C4-2B (cell line): ENCODE data around the gene DDX27.

Experiments
- ZFX ChIP-seq: fragments of 450-650 bp; IDR thresholded peaks from 2 replicates; pipeline ENCODE4 v1.6.1; 2017
- TF ChIP-seq, protein P1 (sequence below): fragments of 450-650 bp; conservative IDR thresholded peaks from 2 replicates; pipeline ENCODE4 v1.5.1; 2017; ENCODE audit warnings: mild to moderate bottlenecking

DNA sequence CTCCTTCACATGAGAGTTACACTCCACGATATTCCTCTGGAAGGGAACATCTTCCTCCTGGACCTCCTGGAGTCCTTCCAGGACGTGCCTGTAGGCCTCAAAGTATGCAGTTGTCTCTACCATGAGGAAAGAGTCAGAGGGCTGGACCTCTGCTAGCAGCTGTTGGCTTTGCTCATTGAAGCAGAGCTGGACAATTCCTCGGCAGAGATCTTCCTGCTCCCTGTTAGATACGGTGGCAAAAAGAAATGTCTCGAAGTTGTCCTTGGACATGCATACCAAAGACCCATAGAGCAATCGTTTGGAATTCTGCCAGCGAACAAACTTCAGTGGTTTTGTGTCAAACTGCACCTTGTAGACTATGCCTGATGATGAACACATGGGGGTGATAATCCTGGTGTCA lies 51.0 kb downstream of the DDX27 start:
- TF ChIP-seq, protein P1, sequence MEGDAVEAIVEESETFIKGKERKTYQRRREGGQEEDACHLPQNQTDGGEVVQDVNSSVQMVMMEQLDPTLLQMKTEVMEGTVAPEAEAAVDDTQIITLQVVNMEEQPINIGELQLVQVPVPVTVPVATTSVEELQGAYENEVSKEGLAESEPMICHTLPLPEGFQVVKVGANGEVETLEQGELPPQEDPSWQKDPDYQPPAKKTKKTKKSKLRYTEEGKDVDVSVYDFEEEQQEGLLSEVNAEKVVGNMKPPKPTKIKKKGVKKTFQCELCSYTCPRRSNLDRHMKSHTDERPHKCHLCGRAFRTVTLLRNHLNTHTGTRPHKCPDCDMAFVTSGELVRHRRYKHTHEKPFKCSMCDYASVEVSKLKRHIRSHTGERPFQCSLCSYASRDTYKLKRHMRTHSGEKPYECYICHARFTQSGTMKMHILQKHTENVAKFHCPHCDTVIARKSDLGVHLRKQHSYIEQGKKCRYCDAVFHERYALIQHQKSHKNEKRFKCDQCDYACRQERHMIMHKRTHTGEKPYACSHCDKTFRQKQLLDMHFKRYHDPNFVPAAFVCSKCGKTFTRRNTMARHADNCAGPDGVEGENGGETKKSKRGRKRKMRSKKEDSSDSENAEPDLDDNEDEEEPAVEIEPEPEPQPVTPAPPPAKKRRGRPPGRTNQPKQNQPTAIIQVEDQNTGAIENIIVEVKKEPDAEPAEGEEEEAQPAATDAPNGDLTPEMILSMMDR = no peak
- no peak for TF ChIP-seq ZFX
